Neuron (in vitro differentiated cells): Measurements from ENCODE around the gene RANBP9.

ENCODE experiments used
- H2AFZ ChIP-seq: one replicate; pipeline ENCODE4 v1.6.1; 2013; ENCODE audit warnings: low read depth, mild to moderate bottlenecking, inconsistent platforms, low read length, moderate library complexity
- H3K27me3 ChIP-seq: one replicate; pipeline ENCODE4 v1.6.1; 2013; ENCODE audit warnings: low read length; ENCODE audit not compliant: insufficient read depth
- H3K36me3 ChIP-seq: one replicate; pipeline ENCODE4 v1.6.1; 2013; ENCODE audit warnings: low read length; ENCODE audit not compliant: insufficient read depth
- H3K4me1 ChIP-seq: one replicate; pipeline ENCODE4 v1.6.1; 2013; ENCODE audit warnings: low read length; ENCODE audit not compliant: insufficient read depth
- H3K4me3 ChIP-seq: 2 replicates; pipeline ENCODE4 v1.5.1; 2013; ENCODE audit warnings: mild to moderate bottlenecking, low read length, moderate library complexity
- H3K9me3 ChIP-seq: one replicate; pipeline ENCODE4 v1.6.1; 2013; ENCODE audit warnings: low read length

RANBP9 gene

GRCh38 chr6:13702809-13703302 is 8.8 kb downstream of the RANBP9 start:
- Histone ChIP-seq H3K4me3 (no peak overlapping the region), H3K9me3 (no peaks in the 10 kb centered on the region), H3K36me3 (peaks cover 2% of the 10 kb centered on the region), H3K4me1 (no peaks in the 10 kb centered on the region), H2AFZ (no peak overlapping the region), H3K27me3 (no peaks in the 10 kb centered on the region)

GRCh38 chr6:13700232-13700631 is 11.4 kb downstream of the RANBP9 start:
- H3K27me3 ChIP-seq = no peaks in the 10 kb centered on the region
- H3K4me1 ChIP-seq = no peaks in the 10 kb centered on the region
- H3K4me3 ChIP-seq = no peak overlapping the region
- H3K36me3 ChIP-seq = peaks cover 16% of the 10 kb centered on the region
- H2AFZ ChIP-seq = no peak overlapping the region
- H3K9me3 ChIP-seq = no peaks in the 10 kb centered on the region

- Histone ChIP-seq H3K4me1 (no peaks in the 10 kb centered on the region), H3K4me3 (no peak overlapping the region), H3K36me3 (peaks cover 24% of the 10 kb centered on the region), H2AFZ (no peak overlapping the region), H3K9me3 (no peaks in the 10 kb centered on the region), H3K27me3 (no peaks in the 10 kb centered on the region)
Observed at GRCh38 chr6:13698715-13699114, 12.9 kb downstream of the RANBP9 start.

- H3K27me3 ChIP-seq = no peaks in the 10 kb centered on the region
- peaks cover 29% of the 10 kb centered on the region for H3K36me3 ChIP-seq
- H3K4me1 ChIP-seq = no peaks in the 10 kb centered on the region
- H3K4me3 ChIP-seq = no peak overlapping the region
- no peaks in the 10 kb centered on the region for H3K9me3 ChIP-seq
- no peak overlapping the region for H2AFZ ChIP-seq
Observed at GRCh38 chr6:13697857-13698256, 13.8 kb downstream of the RANBP9 start.

- Histone ChIP-seq H3K4me1 (no peaks in the 10 kb centered on the region), H3K4me3 (no peak overlapping the region), H3K9me3 (no peaks in the 10 kb centered on the region), H2AFZ (no peak overlapping the region), H3K27me3 (no peaks in the 10 kb centered on the region), H3K36me3 (peaks cover 31% of the 10 kb centered on the region)
Observed at GRCh38 chr6:13696226-13696625, 15.4 kb downstream of the RANBP9 start.

- Histone ChIP-seq H3K9me3 (no peaks in the 10 kb centered on the region), H3K4me1 (no peaks in the 10 kb centered on the region), H3K4me3 (no peak overlapping the region), H2AFZ (no peak overlapping the region), H3K36me3 (peaks cover 36% of the 10 kb centered on the region), H3K27me3 (no peaks in the 10 kb centered on the region)
Observed at GRCh38 chr6:13695252-13695651, 16.4 kb downstream of the RANBP9 start.

GRCh38 chr6:13694562-13694961 is 17.1 kb downstream of the RANBP9 start:
- Histone ChIP-seq H3K9me3 (no peaks in the 10 kb centered on the region), H2AFZ (no peak overlapping the region), H3K4me1 (no peaks in the 10 kb centered on the region), H3K27me3 (no peaks in the 10 kb centered on the region), H3K4me3 (no peak overlapping the region), H3K36me3 (peaks cover 41% of the 10 kb centered on the region)

- H3K36me3 ChIP-seq = peaks cover 31% of the 10 kb centered on the region
- H3K4me3 ChIP-seq = no peak overlapping the region
Observed at GRCh38 chr6:13689511-13690256, 22.0 kb downstream of the RANBP9 start.

GRCh38 chr6:13688692-13689196 is 22.9 kb downstream of the RANBP9 start:
- Histone ChIP-seq H3K4me1 (no peaks in the 10 kb centered on the region), H3K4me3 (no peak overlapping the region), H2AFZ (no peak overlapping the region), H3K9me3 (no peaks in the 10 kb centered on the region), H3K36me3 (peaks cover 26% of the 10 kb centered on the region), H3K27me3 (no peaks in the 10 kb centered on the region)

More at GRCh38 chr6:13689511-13690256, 22.0 kb downstream of the RANBP9 start:
- Histone ChIP-seq H3K4me1 (no peaks in the 10 kb centered on the region), H2AFZ (no peak overlapping the region), H3K9me3 (no peaks in the 10 kb centered on the region), H3K27me3 (no peaks in the 10 kb centered on the region)

GRCh38 chr6:13687917-13688351 is 23.7 kb downstream of the RANBP9 start:
- H3K36me3 ChIP-seq = peaks cover 21% of the 10 kb centered on the region
- no peaks in the 10 kb centered on the region for H3K27me3 ChIP-seq
- no peak overlapping the region for H3K4me3 ChIP-seq
- no peaks in the 10 kb centered on the region for H3K4me1 ChIP-seq
- no peak overlapping the region for H2AFZ ChIP-seq
- no peaks in the 10 kb centered on the region for H3K9me3 ChIP-seq

GRCh38 chr6:13684855-13685254 is 26.8 kb downstream of the RANBP9 start:
- H3K27me3 ChIP-seq = no peaks in the 10 kb centered on the region
- no peaks in the 10 kb centered on the region for H3K4me1 ChIP-seq
- no peak overlapping the region for H3K4me3 ChIP-seq
- peaks cover 16% of the 10 kb centered on the region for H3K36me3 ChIP-seq
- H2AFZ ChIP-seq = no peak overlapping the region
- peaks cover 2% of the 10 kb centered on the region for H3K9me3 ChIP-seq

GRCh38 chr6:13683038-13683437 is 28.6 kb downstream of the RANBP9 start:
- Histone ChIP-seq H3K4me1 (no peaks in the 10 kb centered on the region), H3K9me3 (peaks cover 3% of the 10 kb centered on the region), H2AFZ (no peak overlapping the region), H3K27me3 (no peaks in the 10 kb centered on the region), H3K36me3 (peaks cover 13% of the 10 kb centered on the region), H3K4me3 (no peak overlapping the region)

- no peaks in the 10 kb centered on the region for H3K4me1 ChIP-seq
- no peak overlapping the region for H2AFZ ChIP-seq
- H3K36me3 ChIP-seq = peaks cover 13% of the 10 kb centered on the region
- peaks cover 3% of the 10 kb centered on the region for H3K9me3 ChIP-seq
- no peak overlapping the region for H3K4me3 ChIP-seq
- H3K27me3 ChIP-seq = no peaks in the 10 kb centered on the region
Observed at GRCh38 chr6:13682346-13682745, 29.3 kb downstream of the RANBP9 start.
